Measurements from ENCODE around the gene DPPA2. TPM values are rescaled to one million over a fixed set of nuclear protein-coding genes. Genes with fewer than 3 reads are reported as not detected.

Gene DPPA2
- total and polyA plus RNA-seq, 5 donors, result not detected

- 80% methylated on average over 5 of the region's 5 CpGs for WGBS
- Histone ChIP-seq H3K27ac (ENCODE audit: low read length) (no peak overlapping the region), H3K9me3 (ENCODE audit: control insufficient read depth, low read length) (no peaks in the 10 kb centered on the region), H3K4me1 (ENCODE audit: control insufficient read depth, insufficient read depth, low read length) (no peaks in the 10 kb centered on the region), H3K4me3 (ENCODE audit: low read length) (no peak overlapping the region), H3K27me3 (ENCODE audit: control insufficient read depth, insufficient read depth) (no peaks in the 10 kb centered on the region)
- DNase-seq, result no peak
- ATAC-seq, result no peak
- intact Hi-C loops (cut with DNase I), result no loop called here
These were observed 8.8 kb upstream of the DPPA2 start for GRCh38 chr3:109325109-109325508.

GRCh38 chr3:109313061-109313460 is 3.3 kb downstream of the DPPA2 start:
- no peak for DNase-seq
- Histone ChIP-seq H3K4me1 (ENCODE audit: control insufficient read depth, insufficient read depth, low read length) (no peaks in the 10 kb centered on the region), H3K27me3 (ENCODE audit: control insufficient read depth, insufficient read depth) (no peaks in the 10 kb centered on the region), H3K4me3 (ENCODE audit: low read length) (no peak overlapping the region), H3K27ac (ENCODE audit: low read length) (no peak overlapping the region), H3K9me3 (ENCODE audit: control insufficient read depth, low read length) (no peaks in the 10 kb centered on the region)
- 62% methylated on average over 1 of the region's 1 CpG for WGBS
- intact Hi-C loops (cut with DNase I), result loop anchor here in 1 of 4 donors (5.0 kb wide), 1 partner anchor 1594 kb away; no protein-coding TSS in a partner anchor
- ATAC-seq, result no peak

- DNase-seq (no peak), ATAC-seq (no peak)
- H3K4me1 ChIP-seq (ENCODE audit: control insufficient read depth, insufficient read depth, low read length), result no peaks in the 10 kb centered on the region
- H3K27me3 ChIP-seq (ENCODE audit: control insufficient read depth, insufficient read depth), result no peaks in the 10 kb centered on the region
- no peak overlapping the region for H3K27ac ChIP-seq (ENCODE audit: low read length)
- no peak overlapping the region for H3K4me3 ChIP-seq (ENCODE audit: low read length)
- no peaks in the 10 kb centered on the region for H3K9me3 ChIP-seq (ENCODE audit: control insufficient read depth, low read length)
- intact Hi-C loops (cut with DNase I), result no loop called here
- WGBS, result 60% methylated on average over 2 of the region's 2 CpGs
These were observed 18.8 kb downstream of the DPPA2 start for GRCh38 chr3:109297496-109297895.

GRCh38 chr3:109284071-109284470 is 32.2 kb downstream of the DPPA2 start:
- Histone ChIP-seq H3K27me3 (ENCODE audit: control insufficient read depth, insufficient read depth) (no peaks in the 10 kb centered on the region), H3K4me1 (ENCODE audit: control insufficient read depth, insufficient read depth, low read length) (no peaks in the 10 kb centered on the region), H3K4me3 (ENCODE audit: low read length) (no peak overlapping the region), H3K27ac (ENCODE audit: low read length) (no peak overlapping the region), H3K9me3 (ENCODE audit: control insufficient read depth, low read length) (no peaks in the 10 kb centered on the region)
- ATAC-seq (no peak), DNase-seq (no peak)
- intact Hi-C loops (cut with DNase I), result no loop called here

- no peaks in the 10 kb centered on the region for H3K9me3 ChIP-seq (ENCODE audit: control insufficient read depth, low read length)
- H3K4me1 ChIP-seq (ENCODE audit: control insufficient read depth, insufficient read depth, low read length), result no peaks in the 10 kb centered on the region
- no peak for ATAC-seq
- H3K27ac ChIP-seq (ENCODE audit: low read length), result no peak overlapping the region
- H3K4me3 ChIP-seq (ENCODE audit: low read length), result no peak overlapping the region
- intact Hi-C loops (cut with DNase I), result no loop called here
- WGBS, result 63% methylated on average over 1 of the region's 1 CpG
- no peaks in the 10 kb centered on the region for H3K27me3 ChIP-seq (ENCODE audit: control insufficient read depth, insufficient read depth)
- DNase-seq, result no peak
These were observed 37.8 kb downstream of the DPPA2 start for GRCh38 chr3:109278546-109278945.

GRCh38 chr3:109278141-109278540 is 38.2 kb downstream of the DPPA2 start:
- DNase-seq, result no peak
- H3K9me3 ChIP-seq (ENCODE audit: control insufficient read depth, low read length), result no peaks in the 10 kb centered on the region
- no peaks in the 10 kb centered on the region for H3K27me3 ChIP-seq (ENCODE audit: control insufficient read depth, insufficient read depth)
- H3K4me3 ChIP-seq (ENCODE audit: low read length), result no peak overlapping the region
- no peak overlapping the region for H3K27ac ChIP-seq (ENCODE audit: low read length)
- intact Hi-C loops (cut with DNase I), result no loop called here
- no peak for ATAC-seq
- WGBS, result 36% methylated on average over 3 of the region's 3 CpGs
- H3K4me1 ChIP-seq (ENCODE audit: control insufficient read depth, insufficient read depth, low read length), result no peaks in the 10 kb centered on the region

GRCh38 chr3:109275702-109276293 is 40.5 kb downstream of the DPPA2 start:
- intact Hi-C loops (cut with DNase I), result no loop called here
- Histone ChIP-seq H3K27me3 (ENCODE audit: control insufficient read depth, insufficient read depth) (no peaks in the 10 kb centered on the region), H3K9me3 (ENCODE audit: control insufficient read depth, low read length) (no peaks in the 10 kb centered on the region), H3K27ac (ENCODE audit: low read length) (no peak overlapping the region), H3K4me3 (ENCODE audit: low read length) (no peak overlapping the region), H3K4me1 (ENCODE audit: control insufficient read depth, insufficient read depth, low read length) (no peaks in the 10 kb centered on the region)
- 25% methylated on average over 9 of the region's 9 CpGs for WGBS
- ATAC-seq, result no peak
- DNase-seq, result peak in 2 of 3 donors; percentile 21 to 59

- intact Hi-C loops (cut with DNase I), result no loop called here
- DNase-seq (peak in 1 of 3 donors; percentile 7), ATAC-seq (no peak)
- Histone ChIP-seq H3K9me3 (ENCODE audit: control insufficient read depth, low read length) (no peaks in the 10 kb centered on the region), H3K4me3 (ENCODE audit: low read length) (no peak overlapping the region), H3K27ac (ENCODE audit: low read length) (no peak overlapping the region), H3K4me1 (ENCODE audit: control insufficient read depth, insufficient read depth, low read length) (no peaks in the 10 kb centered on the region), H3K27me3 (ENCODE audit: control insufficient read depth, insufficient read depth) (no peaks in the 10 kb centered on the region)
- WGBS, result 96% methylated on average over 7 of the region's 7 CpGs
These were observed 45.5 kb downstream of the DPPA2 start for GRCh38 chr3:109270779-109271178.

- Histone ChIP-seq H3K27ac (ENCODE audit: low read length) (no peak overlapping the region), H3K4me1 (ENCODE audit: control insufficient read depth, insufficient read depth, low read length) (no peaks in the 10 kb centered on the region), H3K4me3 (ENCODE audit: low read length) (no peak overlapping the region), H3K9me3 (ENCODE audit: control insufficient read depth, low read length) (no peaks in the 10 kb centered on the region), H3K27me3 (ENCODE audit: control insufficient read depth, insufficient read depth) (no peaks in the 10 kb centered on the region)
- DNase-seq (no peak), ATAC-seq (no peak)
- intact Hi-C loops (cut with DNase I), result no loop called here
- WGBS, result 78% methylated on average over 6 of the region's 6 CpGs
These were observed 46.6 kb downstream of the DPPA2 start for GRCh38 chr3:109269577-109270275.

GRCh38 chr3:109268181-109268580 is 48.1 kb downstream of the DPPA2 start:
- 97% methylated on average over 1 of the region's 1 CpG for WGBS
- no peak for DNase-seq
- H3K9me3 ChIP-seq (ENCODE audit: control insufficient read depth, low read length), result no peaks in the 10 kb centered on the region
- intact Hi-C loops (cut with DNase I), result no loop called here
- H3K27ac ChIP-seq (ENCODE audit: low read length), result no peak overlapping the region
- no peak overlapping the region for H3K4me3 ChIP-seq (ENCODE audit: low read length)
- H3K27me3 ChIP-seq (ENCODE audit: control insufficient read depth, insufficient read depth), result no peaks in the 10 kb centered on the region
- no peak for ATAC-seq
- H3K4me1 ChIP-seq (ENCODE audit: control insufficient read depth, insufficient read depth, low read length), result no peaks in the 10 kb centered on the region

GRCh38 chr3:109265295-109265694 is 51.0 kb downstream of the DPPA2 start:
- intact Hi-C loops (cut with DNase I), result no loop called here
- no peak for DNase-seq
- Histone ChIP-seq H3K4me1 (ENCODE audit: control insufficient read depth, insufficient read depth, low read length) (no peaks in the 10 kb centered on the region), H3K27me3 (ENCODE audit: control insufficient read depth, insufficient read depth) (no peaks in the 10 kb centered on the region), H3K4me3 (ENCODE audit: low read length) (no peak overlapping the region), H3K27ac (ENCODE audit: low read length) (no peak overlapping the region), H3K9me3 (ENCODE audit: control insufficient read depth, low read length) (no peaks in the 10 kb centered on the region)
- no peak for ATAC-seq
- 45% methylated on average over 2 of the region's 2 CpGs for WGBS
